Tibial artery (tissue), 4 donors: ENCODE results near the gene CPEB2.

Experiments used
- DNase-seq, 2 donors: peaks; one replicate each; pipeline ENCODE4 v3.0.0-alpha.2; 2019
- H3K27ac ChIP-seq, 2 donors: fragments of 200-600 bp; sonication (generic) in 1 of 2; 1 replicate in 1 of 2; 2 replicates in 1 of 2; pipeline ENCODE4 v1.5.1; 2018 to 2019; ENCODE audit warnings: mild to moderate bottlenecking in 1 of 2
- H3K27me3 ChIP-seq, 2 donors: fragments of 200-600 bp; sonication (generic) in 1 of 2; one replicate each; pipeline versions ENCODE4 v1.5.1 to v1.6.0; 2016 to 2019
- H3K36me3 ChIP-seq, 3 donors: fragments of 200-600 bp; sonication (generic) in 2 of 3; one replicate each; pipeline ENCODE4 v1.5.1; 2016 to 2019; ENCODE audit warnings: mild to moderate bottlenecking in 2 of 3
- H3K4me1 ChIP-seq, 4 donors: fragments of 200-600 bp; sonication (generic) in 2 of 4; 1 replicate in 3 of 4; 2 replicates in 1 of 4; pipeline ENCODE4 v1.5.1; 2016 to 2019
- H3K4me3 ChIP-seq, 2 donors: fragments of 200-600 bp; sonication (generic) in 1 of 2; 1 replicate in 1 of 2; 2 replicates in 1 of 2; pipeline ENCODE4 v1.5.1; 2018 to 2019; ENCODE audit warnings: mild to moderate bottlenecking in 2 of 2
- H3K9me3 ChIP-seq, 3 donors: fragments of 200-600 bp; sonication (generic) in 1 of 3; one replicate each; pipeline ENCODE4 v1.5.1; 2016 to 2019
- intact Hi-C: fragments of 100-400 bp; cut with DNase I; formaldehyde crosslinking; loops from one replicate; pipeline ENCODE4 v1.15.0; 2023; ENCODE audit warnings: low total_unique reads
- TF ChIP-seq, protein P1 (sequence below), 2 experiments: fragments of 200-600 bp in 1 of 2; fragments of 450-650 bp in 1 of 2; IDR thresholded peaks; one replicate each; pipeline ENCODE4 v1.5.1; 2017 to 2019; ENCODE audit warnings: antibody characterized with exemption in 2 of 2, mild to moderate bottlenecking in 1 of 2, moderate library complexity in 1 of 2

CPEB2 gene

DNA sequence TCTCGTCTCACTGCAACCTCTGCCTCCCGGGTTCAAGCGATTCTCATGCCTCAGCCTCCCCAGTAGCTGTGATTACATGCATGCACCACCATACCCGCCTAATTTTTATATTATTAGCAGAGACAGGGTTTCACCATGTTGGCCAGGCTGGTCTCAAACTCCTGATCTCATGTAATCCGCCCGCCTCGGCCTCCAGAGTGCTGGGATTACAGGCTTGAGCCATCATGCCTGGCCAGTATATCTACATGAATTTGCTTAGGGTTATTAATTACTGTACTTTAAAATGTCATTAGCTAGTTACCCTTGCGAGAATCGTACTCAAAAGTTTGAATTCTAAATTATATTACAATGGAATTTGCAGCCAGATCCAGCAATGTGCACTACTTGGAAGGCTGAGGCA lies 8.9 kb downstream of the CPEB2 start:
- Histone ChIP-seq H3K4me1 (peaks cover 0 to 99% (median 42%) of the 10 kb centered on the region in 4 donors), H3K9me3 (no peaks in the 10 kb centered on the region), H3K36me3 (peaks cover 3 to 7% (median 6%) of the 10 kb centered on the region in 3 donors), H3K27ac (peak overlapping the region in 1 of 2 donors; percentile 99), H3K27me3 (no peaks in the 10 kb centered on the region), H3K4me3 (no peak overlapping the region)
- intact Hi-C loops = no loop called here
- DNase-seq = no peak
- TF ChIP-seq, protein P1, sequence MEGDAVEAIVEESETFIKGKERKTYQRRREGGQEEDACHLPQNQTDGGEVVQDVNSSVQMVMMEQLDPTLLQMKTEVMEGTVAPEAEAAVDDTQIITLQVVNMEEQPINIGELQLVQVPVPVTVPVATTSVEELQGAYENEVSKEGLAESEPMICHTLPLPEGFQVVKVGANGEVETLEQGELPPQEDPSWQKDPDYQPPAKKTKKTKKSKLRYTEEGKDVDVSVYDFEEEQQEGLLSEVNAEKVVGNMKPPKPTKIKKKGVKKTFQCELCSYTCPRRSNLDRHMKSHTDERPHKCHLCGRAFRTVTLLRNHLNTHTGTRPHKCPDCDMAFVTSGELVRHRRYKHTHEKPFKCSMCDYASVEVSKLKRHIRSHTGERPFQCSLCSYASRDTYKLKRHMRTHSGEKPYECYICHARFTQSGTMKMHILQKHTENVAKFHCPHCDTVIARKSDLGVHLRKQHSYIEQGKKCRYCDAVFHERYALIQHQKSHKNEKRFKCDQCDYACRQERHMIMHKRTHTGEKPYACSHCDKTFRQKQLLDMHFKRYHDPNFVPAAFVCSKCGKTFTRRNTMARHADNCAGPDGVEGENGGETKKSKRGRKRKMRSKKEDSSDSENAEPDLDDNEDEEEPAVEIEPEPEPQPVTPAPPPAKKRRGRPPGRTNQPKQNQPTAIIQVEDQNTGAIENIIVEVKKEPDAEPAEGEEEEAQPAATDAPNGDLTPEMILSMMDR (IDR thresholded peaks at IDR 0.05) = no peak

DNA sequence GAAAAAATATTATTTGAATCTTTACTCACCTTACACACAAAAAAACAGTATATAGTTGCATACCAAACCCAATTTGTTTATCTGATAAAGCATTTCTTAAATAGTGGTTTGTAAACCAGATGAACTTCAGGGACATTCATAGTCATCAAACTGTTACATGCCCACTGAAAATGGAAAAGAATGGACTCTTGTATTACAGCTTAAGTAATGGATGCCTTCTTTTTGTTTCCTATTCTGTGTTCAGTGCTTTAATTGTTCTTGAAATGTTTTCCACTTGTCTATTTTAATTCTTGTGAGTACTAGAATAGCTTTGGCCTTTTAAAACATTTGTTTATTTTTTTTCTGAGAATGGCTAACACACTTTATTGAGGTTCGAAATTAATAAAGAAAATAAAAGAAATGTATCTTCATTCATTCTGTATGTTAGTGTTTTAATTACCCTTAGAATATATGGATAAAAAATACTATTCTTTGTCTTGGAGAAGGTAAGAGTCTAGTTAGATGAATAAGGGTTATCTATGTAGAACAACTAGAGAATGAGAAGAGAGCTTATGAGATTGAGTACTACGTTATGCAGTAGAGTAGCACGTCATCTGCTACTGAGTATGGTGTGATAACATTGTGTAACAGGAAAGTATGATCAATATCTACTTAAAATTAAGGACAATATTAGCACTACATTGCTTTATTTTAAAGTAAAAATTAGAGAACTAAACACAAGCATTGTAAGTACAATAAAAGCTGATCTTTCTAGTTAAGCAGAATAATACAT lies 9.9 kb downstream of the CPEB2 start:
- TF ChIP-seq, protein P1 (IDR thresholded peaks at IDR 0.05) = no peak
- peaks cover 3 to 10% (median 7%) of the 10 kb centered on the region in 3 donors for H3K36me3 ChIP-seq
- no peak for DNase-seq

DNA sequence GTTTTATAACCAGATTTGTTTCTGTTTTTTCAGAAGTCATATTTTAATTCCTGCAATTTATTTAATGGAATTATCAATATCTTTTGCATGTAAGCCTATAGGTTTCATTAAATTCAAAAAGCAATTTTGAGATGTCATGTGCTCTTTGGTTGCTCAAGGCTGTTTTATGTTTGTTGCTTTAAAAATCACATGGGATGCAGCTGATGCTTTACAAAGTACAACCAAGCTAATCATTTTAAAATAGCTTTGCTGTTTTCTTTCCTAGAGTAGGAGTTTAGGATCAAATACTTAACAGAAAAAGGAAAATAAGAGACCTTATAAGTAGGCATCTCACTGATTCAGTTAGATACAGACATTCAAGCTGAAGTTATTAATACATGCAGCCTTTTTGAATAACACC lies 11.3 kb downstream of the CPEB2 start:
- H3K4me1 ChIP-seq = peaks cover 0 to 99% (median 40%) of the 10 kb centered on the region in 4 donors
- H3K9me3 ChIP-seq = no peaks in the 10 kb centered on the region
- intact Hi-C loops = no loop called here
- DNase-seq = no peak
- H3K4me3 ChIP-seq = no peak overlapping the region
- H3K27ac ChIP-seq = peak overlapping the region; percentile 64 to 99
- H3K27me3 ChIP-seq = no peaks in the 10 kb centered on the region
- H3K36me3 ChIP-seq = peaks cover 3 to 10% (median 7%) of the 10 kb centered on the region in 3 donors
- TF ChIP-seq, protein P1 (IDR thresholded peaks at IDR 0.05) = no peak

More for the DNA sequence above, 9.9 kb downstream of the CPEB2 start:
- intact Hi-C loops = no loop called here
- Histone ChIP-seq H3K4me1 (peaks cover 0 to 100% (median 43%) of the 10 kb centered on the region in 4 donors), H3K4me3 (no peak overlapping the region), H3K27ac (peak overlapping the region; percentile 64 to 99), H3K27me3 (no peaks in the 10 kb centered on the region), H3K9me3 (no peaks in the 10 kb centered on the region)

DNA sequence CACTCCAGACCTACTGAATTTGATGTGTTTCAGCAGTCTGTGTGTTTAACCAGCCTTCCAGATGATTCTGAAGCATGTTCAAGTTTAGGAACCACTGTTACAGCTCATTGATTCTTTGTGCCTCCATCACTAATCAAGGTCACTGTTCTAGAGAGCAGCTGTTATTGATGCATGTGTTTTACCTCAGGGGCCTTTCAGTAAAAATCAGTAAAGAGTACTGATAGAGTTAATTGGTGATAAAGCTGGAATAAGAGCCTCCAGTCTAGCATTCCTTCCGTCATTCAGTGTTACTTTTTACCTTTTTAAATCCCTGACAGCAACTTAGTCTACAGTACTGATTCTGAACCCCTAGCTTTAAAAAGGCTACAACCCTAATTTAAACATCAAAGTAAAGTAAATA lies 12.9 kb downstream of the CPEB2 start:
- Histone ChIP-seq H3K4me1 (peaks cover 0 to 98% (median 30%) of the 10 kb centered on the region in 4 donors), H3K9me3 (no peaks in the 10 kb centered on the region), H3K36me3 (peaks cover 3 to 18% (median 11%) of the 10 kb centered on the region in 3 donors), H3K4me3 (no peak overlapping the region), H3K27me3 (no peaks in the 10 kb centered on the region), H3K27ac (peak overlapping the region; percentile 64 to 99)
- no peak for DNase-seq
- TF ChIP-seq, protein P1 (IDR thresholded peaks at IDR 0.05) = no peak
- intact Hi-C loops = no loop called here

DNA sequence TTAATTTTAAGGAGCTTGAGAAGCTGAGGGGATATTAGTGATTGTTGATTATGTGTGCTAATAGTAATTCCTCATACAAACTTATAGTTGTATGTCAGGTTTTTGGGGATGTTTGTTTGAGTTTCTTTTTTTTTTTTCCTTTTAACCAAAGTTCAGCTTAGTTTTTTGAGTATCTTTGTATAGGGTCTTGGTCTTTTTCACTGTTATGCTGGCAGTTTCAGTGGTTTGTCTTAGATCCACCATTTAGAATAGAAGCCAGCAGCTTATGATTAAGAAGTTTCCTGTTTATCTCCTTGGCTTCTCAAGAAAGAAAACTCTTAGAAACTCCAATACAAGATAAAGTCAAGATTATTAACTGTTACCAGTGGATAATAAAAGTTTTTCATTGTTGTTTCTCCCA lies 16.1 kb downstream of the CPEB2 start:
- TF ChIP-seq, protein P1 (IDR thresholded peaks at IDR 0.05) = no peak
- Histone ChIP-seq H3K27me3 (no peaks in the 10 kb centered on the region), H3K4me3 (no peak overlapping the region), H3K9me3 (no peaks in the 10 kb centered on the region), H3K36me3 (peaks cover 0 to 18% (median 7%) of the 10 kb centered on the region in 3 donors), H3K4me1 (peaks cover 0 to 97% (median 34%) of the 10 kb centered on the region in 4 donors), H3K27ac (peak overlapping the region; percentile 16 to 63)
- DNase-seq = no peak
- intact Hi-C loops = no loop called here
